Endodermal cell (in vitro differentiated cells): ENCODE results near the gene RAB35. TPM values are rescaled to one million over a fixed set of nuclear protein-coding genes. Genes with fewer than 3 reads are reported as not detected.

Experiments used
- DNase-seq: peaks from one replicate; pipeline ENCODE4 v3.0.0-alpha.2; 2017
- H3K27ac ChIP-seq: 2 replicates; pipeline ENCODE4 v1.5.1; 2013; ENCODE audit warnings: mild to moderate bottlenecking, low read depth, low read length, moderate library complexity
- H3K27me3 ChIP-seq: 2 replicates; pipeline ENCODE4 v1.6.1; 2013; ENCODE audit warnings: mild to moderate bottlenecking, low read length, moderate library complexity; ENCODE audit not compliant: insufficient read depth, control insufficient read depth, poor library complexity, severe bottlenecking
- H3K36me3 ChIP-seq: 2 replicates; pipeline ENCODE4 v1.7.0; 2013; ENCODE audit warnings: mild to moderate bottlenecking, low read length, moderate library complexity; ENCODE audit not compliant: control insufficient read depth, insufficient read depth
- H3K4me1 ChIP-seq: one replicate; pipeline ENCODE4 v1.7.0; 2013; ENCODE audit warnings: low read length; ENCODE audit not compliant: control insufficient read depth, insufficient read depth
- H3K4me3 ChIP-seq: 2 replicates; pipeline ENCODE4 v1.5.1; 2013; ENCODE audit warnings: mild to moderate bottlenecking, low read length, moderate library complexity
- H3K9ac ChIP-seq: 2 replicates; pipeline ENCODE4 v1.6.1; 2013; ENCODE audit warnings: mild to moderate bottlenecking, low read length, moderate library complexity; ENCODE audit not compliant: poor library complexity, severe bottlenecking; ENCODE audit errors: extremely low read depth
- H3K9me3 ChIP-seq: 2 replicates; pipeline ENCODE4 v1.6.1; 2013; ENCODE audit warnings: mild to moderate bottlenecking, low read length, moderate library complexity; ENCODE audit not compliant: control insufficient read depth
- H3K27ac Mint-ChIP-seq: 2 replicates; pipeline ENCODE4 v1.8.0; 2020; ENCODE audit warnings: mixed read lengths
- H3K27me3 Mint-ChIP-seq: 2 replicates; pipeline ENCODE4 v1.8.0; 2021; ENCODE audit warnings: mild to moderate bottlenecking, mixed read lengths; ENCODE audit not compliant: insufficient read depth
- H3K36me3 Mint-ChIP-seq: 2 replicates; pipeline ENCODE4 v1.8.0; 2020; ENCODE audit warnings: low read depth, mixed read lengths
- H3K4me1 Mint-ChIP-seq: 2 replicates; pipeline ENCODE4 v1.8.0; 2020; ENCODE audit warnings: mixed read lengths
- H3K4me3 Mint-ChIP-seq: 2 replicates; pipeline ENCODE4 v1.8.0; 2020; ENCODE audit warnings: mild to moderate bottlenecking, moderate library complexity, mixed read lengths
- H3K9me3 Mint-ChIP-seq: 2 replicates; pipeline ENCODE4 v1.8.0; 2020; ENCODE audit warnings: mild to moderate bottlenecking, mixed read lengths
- WGBS, 2 experiments: methylation state at CpG; one replicate each; pipeline versions ENCODE4 v1.1.5 to v1.1.7; 2013; ENCODE audit warnings: missing lambda C conversion rate in 2 of 2, mixed read lengths in 1 of 2; ENCODE audit not compliant: insufficient coverage in 1 of 2, insufficient read length in 1 of 2; 5-methylcytosine and 5-hydroxymethylcytosine counted together
- long read RNA-seq, 4 experiments: library from polyadenylated mRNA in 2 of 4; library from RNA in 1 of 4; library from capped mRNA in 1 of 4; stranded (forward) in 3 of 4; unstranded in 1 of 4; transcript quantifications; one replicate each; pipeline ENCODE4 v2.0.0, GENCODE V29; 2020 to 2021; ENCODE audit warnings: inconsistent platforms in 1 of 4
- polyA plus RNA-seq, 2 experiments: library from polyadenylated mRNA; stranded (reverse); fragments of 50-300 nt; gene quantifications; one replicate each; pipeline ENCODE4 v1.2.3, GENCODE V29; 2013
- total RNA-seq, 2 donors: library from RNA; stranded (reverse); fragmentation: NEBNext Ultra II Directional in 1 of 2; extraction: Animal tissue kit (Norgen Biotek cat#: 25700) in 1 of 2; gene quantifications; 2 replicates in 1 of 2; 3 replicates in 1 of 2; pipeline ENCODE4 v1.2.1, GENCODE V29; 2021
- TF ChIP-seq, protein P1 (sequence below): fragments of 200-600 bp; sonication (generic); conservative IDR thresholded peaks from 2 replicates; pipeline ENCODE4 v1.5.0; 2021; ENCODE audit warnings: antibody characterized with exemption, mild to moderate bottlenecking

RAB35 gene
- total RNA-seq: 10 to 100 TPM; 32.4 to 36.6 TPM
- polyA plus RNA-seq (2013, experiment 1 of 2): 25.7 TPM
- 28.0 TPM for polyA plus RNA-seq (2013, experiment 2 of 2)
- long read RNA-seq, experiment 1, transcript RAB35-201 (6 exons, 2,945 nt): major isoform, 5 of 15 reads
- long read RNA-seq, experiment 1, partial matches to known transcripts: 2 of 15 reads
- long read RNA-seq, experiment 1, other reads (novel, unspliced or antisense): 7 of 15 reads
- long read RNA-seq, experiment 2, transcript RAB35-201 (6 exons, 2,945 nt): major isoform, 25 of 31 reads
- long read RNA-seq, experiment 2, partial matches to known transcripts: 1 of 31 reads
- long read RNA-seq, experiment 2, other reads (novel, unspliced or antisense): 4 of 31 reads
- long read RNA-seq, experiment 3, transcript RAB35-201 (6 exons, 2,945 nt): major isoform, 48 of 54 reads
- long read RNA-seq, experiment 3, partial matches to known transcripts: 1 of 54 reads
- long read RNA-seq, experiment 3, other reads (novel, unspliced or antisense): 3 of 54 reads
- long read RNA-seq, experiment 4, transcript RAB35-201 (6 exons, 2,945 nt): major isoform, 5 of 8 reads
- long read RNA-seq, experiment 4, partial matches to known transcripts: 0 of 8 reads
- long read RNA-seq, experiment 4, other reads (novel, unspliced or antisense): 3 of 8 reads

DNA sequence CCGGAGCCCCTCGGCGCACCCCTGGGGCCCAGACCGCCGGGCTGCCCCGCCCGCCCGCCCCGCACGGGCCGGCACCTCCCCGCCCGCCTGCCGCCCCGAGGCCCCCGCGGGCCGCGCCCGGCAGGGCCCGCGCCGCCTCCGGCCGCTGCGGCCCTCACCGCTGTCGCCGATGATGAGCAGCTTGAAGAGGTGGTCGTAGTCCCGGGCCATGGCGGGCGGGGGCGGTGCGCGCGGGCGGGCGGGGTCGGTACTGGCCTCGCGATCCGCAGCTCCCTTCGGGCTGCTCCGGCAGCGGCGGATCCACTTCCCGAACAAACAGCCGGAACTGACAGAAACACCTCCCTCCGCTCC, at the start of gene RAB35:
Gene RAB35 (minus strand): TSS at position 313 of the 351 bp plus-strand sequence. CDS start 103 bp downstream, at position 210.
- Histone ChIP-seq H3K27ac (peak within 1 kb of the TSS; percentile 69), H3K9me3 (no peaks in the 10 kb centered on the region), H3K9ac (peak within 1 kb of the TSS; percentile 80), H3K27me3 (no peaks in the 10 kb centered on the region), H3K36me3 (peaks cover 15% of the 10 kb centered on the region), H3K4me3 (peak within 1 kb of the TSS; percentile 99), H3K4me1 (peaks cover 5% of the 10 kb centered on the region)
- H3K36me3 Mint-ChIP-seq: peaks cover 20% of the 10 kb centered on the region
- no peaks in the 10 kb centered on the region for H3K9me3 Mint-ChIP-seq
- H3K27me3 Mint-ChIP-seq: no peaks in the 10 kb centered on the region
- peak within 1 kb of the TSS; percentile 95 for H3K27ac Mint-ChIP-seq
- WGBS, 2 experiments: 0% methylated on average over 10 to 50 of the region's 50 CpGs
- peaks cover 23% of the 10 kb centered on the region for H3K4me1 Mint-ChIP-seq
- no peak for DNase-seq
- peak within 1 kb of the TSS; percentile 84 for H3K4me3 Mint-ChIP-seq
- TF ChIP-seq, protein P1, sequence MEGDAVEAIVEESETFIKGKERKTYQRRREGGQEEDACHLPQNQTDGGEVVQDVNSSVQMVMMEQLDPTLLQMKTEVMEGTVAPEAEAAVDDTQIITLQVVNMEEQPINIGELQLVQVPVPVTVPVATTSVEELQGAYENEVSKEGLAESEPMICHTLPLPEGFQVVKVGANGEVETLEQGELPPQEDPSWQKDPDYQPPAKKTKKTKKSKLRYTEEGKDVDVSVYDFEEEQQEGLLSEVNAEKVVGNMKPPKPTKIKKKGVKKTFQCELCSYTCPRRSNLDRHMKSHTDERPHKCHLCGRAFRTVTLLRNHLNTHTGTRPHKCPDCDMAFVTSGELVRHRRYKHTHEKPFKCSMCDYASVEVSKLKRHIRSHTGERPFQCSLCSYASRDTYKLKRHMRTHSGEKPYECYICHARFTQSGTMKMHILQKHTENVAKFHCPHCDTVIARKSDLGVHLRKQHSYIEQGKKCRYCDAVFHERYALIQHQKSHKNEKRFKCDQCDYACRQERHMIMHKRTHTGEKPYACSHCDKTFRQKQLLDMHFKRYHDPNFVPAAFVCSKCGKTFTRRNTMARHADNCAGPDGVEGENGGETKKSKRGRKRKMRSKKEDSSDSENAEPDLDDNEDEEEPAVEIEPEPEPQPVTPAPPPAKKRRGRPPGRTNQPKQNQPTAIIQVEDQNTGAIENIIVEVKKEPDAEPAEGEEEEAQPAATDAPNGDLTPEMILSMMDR: no peak

DNA sequence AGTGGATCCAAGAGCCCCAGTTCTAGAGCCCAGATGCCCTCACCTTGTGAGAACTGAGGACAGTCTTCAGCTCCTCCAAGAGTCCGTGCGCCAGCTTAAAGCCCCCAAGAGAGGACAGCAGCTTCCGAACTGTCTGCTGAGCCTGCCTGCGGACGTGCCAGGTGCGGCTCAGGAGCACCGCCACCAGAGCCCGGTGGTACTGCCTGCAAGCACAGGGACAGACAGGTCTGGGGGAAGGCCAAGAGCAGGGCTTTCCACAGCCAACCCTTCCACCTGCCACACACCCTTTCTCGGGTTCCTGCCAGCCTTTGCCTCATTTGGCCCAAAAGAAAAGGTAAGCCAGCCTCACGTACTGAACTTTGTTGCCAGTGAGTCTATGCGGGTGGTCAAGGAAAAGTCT, 47.7 kb upstream of the RAB35 start:
- no peaks in the 10 kb centered on the region for H3K4me1 Mint-ChIP-seq
- peak; percentile 67 for DNase-seq
- Histone ChIP-seq H3K27ac (no peak overlapping the region), H3K9me3 (no peaks in the 10 kb centered on the region), H3K4me1 (no peaks in the 10 kb centered on the region), H3K4me3 (no peak overlapping the region), H3K36me3 (peaks cover 78% of the 10 kb centered on the region), H3K9ac (no peak overlapping the region), H3K27me3 (no peaks in the 10 kb centered on the region)
- no peaks in the 10 kb centered on the region for H3K27me3 Mint-ChIP-seq
- 96% methylated on average over 10 to 11 of the region's 11 CpGs for WGBS, 2 experiments
- H3K36me3 Mint-ChIP-seq: peaks cover 59% of the 10 kb centered on the region
- H3K9me3 Mint-ChIP-seq: no peaks in the 10 kb centered on the region
- TF ChIP-seq, protein P1: no peak
- H3K4me3 Mint-ChIP-seq: no peak overlapping the region
- no peak overlapping the region for H3K27ac Mint-ChIP-seq

DNA sequence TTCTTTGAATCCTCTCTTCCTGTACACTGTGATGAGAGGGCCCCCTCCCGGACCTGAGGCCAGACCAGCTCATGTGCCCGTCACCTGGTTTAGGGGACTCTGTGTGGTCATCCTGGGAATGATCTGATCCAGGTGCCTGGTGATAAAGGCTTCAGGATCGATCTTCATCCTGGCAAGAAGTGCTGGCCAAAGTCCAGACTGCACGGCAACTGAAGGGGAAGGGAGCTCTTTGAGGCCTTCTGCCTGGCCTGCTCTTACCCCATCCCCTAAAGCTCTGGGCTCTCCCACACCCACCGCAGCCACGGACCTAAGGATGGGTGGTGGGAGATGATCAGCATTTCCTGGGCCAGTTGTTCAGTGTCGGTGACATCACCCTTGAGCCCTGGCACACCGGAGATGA, 46.2 kb upstream of the RAB35 start:
- H3K9ac ChIP-seq: no peak overlapping the region
- DNase-seq: no peak
- no peaks in the 10 kb centered on the region for H3K27me3 ChIP-seq
- no peak overlapping the region for H3K4me3 ChIP-seq
- Mint-ChIP-seq H3K9me3 (no peaks in the 10 kb centered on the region), H3K36me3 (peaks cover 62% of the 10 kb centered on the region), H3K27me3 (no peaks in the 10 kb centered on the region), H3K4me3 (no peak overlapping the region), H3K27ac (peak overlapping the region; percentile 35), H3K4me1 (no peaks in the 10 kb centered on the region)
- H3K9me3 ChIP-seq: no peaks in the 10 kb centered on the region
- H3K36me3 ChIP-seq: peaks cover 78% of the 10 kb centered on the region
- no peaks in the 10 kb centered on the region for H3K4me1 ChIP-seq
- WGBS, 2 experiments: 95 to 97% methylated on average over 5 to 8 of the region's 8 CpGs
- no peak overlapping the region for H3K27ac ChIP-seq
- TF ChIP-seq, protein P1: no peak
